MM.1S (cell line): ENCODE data around the gene MOAP1.

Experiments used
- DNase-seq: peaks from one replicate; pipeline ENCODE4 v3.0.0-alpha.2; 2015
- H2AFZ ChIP-seq: fragments of 300-600 bp; sonication (generic); 2 replicates; pipeline ENCODE4 v1.6.0; 2016; ENCODE audit warnings: antibody characterized with exemption, low read length
- H3F3A ChIP-seq: fragments of 300-600 bp; sonication (generic); 2 replicates; pipeline ENCODE4 v1.6.1; 2016; ENCODE audit warnings: mild to moderate bottlenecking, antibody characterized with exemption, low read length, moderate library complexity, mixed read lengths; ENCODE audit not compliant: insufficient read depth
- H3K27ac ChIP-seq: fragments of 300-600 bp; sonication (generic); 2 replicates; pipeline ENCODE4 v1.5.1; 2016; ENCODE audit warnings: mild to moderate bottlenecking, low read length
- H3K27me3 ChIP-seq: fragments of 300-600 bp; sonication (generic); replicated peaks from 2 replicates; pipeline ENCODE4 v1.6.0; 2016; ENCODE audit warnings: low read length; ENCODE audit not compliant: insufficient read depth
- H3K36me3 ChIP-seq: fragments of 300-600 bp; sonication (generic); replicated peaks from 2 replicates; pipeline ENCODE4 v1.6.1; 2016; ENCODE audit warnings: mild to moderate bottlenecking, low read length, mixed read lengths; ENCODE audit not compliant: insufficient read depth
- H3K4me1 ChIP-seq: fragments of 300-600 bp; sonication (generic); 2 replicates; pipeline ENCODE4 v1.6.1; 2016; ENCODE audit warnings: low read length, mixed read lengths
- H3K4me2 ChIP-seq: fragments of 300-600 bp; sonication (generic); 2 replicates; pipeline ENCODE4 v1.6.0; 2016; ENCODE audit warnings: low read depth, low read length
- H3K4me3 ChIP-seq: fragments of 300-600 bp; sonication (generic); 2 replicates; pipeline ENCODE4 v1.5.1; 2016; ENCODE audit warnings: low read length, mixed read lengths
- H3K79me2 ChIP-seq: fragments of 300-600 bp; sonication (generic); 2 replicates; pipeline ENCODE4 v1.6.1; 2016; ENCODE audit warnings: mixed run types, low read length, mixed read lengths
- H3K9ac ChIP-seq: fragments of 300-600 bp; sonication (generic); 2 replicates; pipeline ENCODE4 v1.6.1; 2016; ENCODE audit warnings: low read length, mixed read lengths
- H3K9me2 ChIP-seq: fragments of 300-600 bp; sonication (generic); replicated peaks from 2 replicates; pipeline ENCODE4 v1.6.1; 2016; ENCODE audit warnings: mild to moderate bottlenecking, low read length, mixed read lengths; ENCODE audit not compliant: insufficient read depth
- H3K9me3 ChIP-seq: fragments of 300-600 bp; sonication (generic); replicated peaks from 2 replicates; pipeline ENCODE4 v1.6.1; 2016; ENCODE audit warnings: mild to moderate bottlenecking, low read length, mixed read lengths; ENCODE audit not compliant: insufficient read depth
- H4K20me1 ChIP-seq: fragments of 300-600 bp; sonication (generic); 2 replicates; pipeline ENCODE4 v1.6.1; 2016; ENCODE audit warnings: mild to moderate bottlenecking, low read length, moderate library complexity, mixed read lengths; ENCODE audit not compliant: insufficient read depth
- EZH2 ChIP-seq: fragments of 300-600 bp; sonication (generic); optimal IDR thresholded peaks from 2 replicates; pipeline ENCODE3; 2017; ENCODE audit warnings: low read depth, mild to moderate bottlenecking, antibody characterized with exemption, low read length, mixed read lengths
- EZH2phosphoT487 ChIP-seq: fragments of 300-600 bp; sonication (generic); IDR thresholded peaks from 2 replicates; pipeline ENCODE4 v1.6.1; 2018; ENCODE audit warnings: antibody characterized with exemption, low read length
- TF ChIP-seq, protein P1 (sequence below): fragments of 300-600 bp; sonication (generic); IDR thresholded peaks from 2 replicates; pipeline ENCODE4 v1.5.1; 2016; ENCODE audit warnings: antibody characterized with exemption, low read length, mixed read lengths

The MOAP1 gene

DNA sequence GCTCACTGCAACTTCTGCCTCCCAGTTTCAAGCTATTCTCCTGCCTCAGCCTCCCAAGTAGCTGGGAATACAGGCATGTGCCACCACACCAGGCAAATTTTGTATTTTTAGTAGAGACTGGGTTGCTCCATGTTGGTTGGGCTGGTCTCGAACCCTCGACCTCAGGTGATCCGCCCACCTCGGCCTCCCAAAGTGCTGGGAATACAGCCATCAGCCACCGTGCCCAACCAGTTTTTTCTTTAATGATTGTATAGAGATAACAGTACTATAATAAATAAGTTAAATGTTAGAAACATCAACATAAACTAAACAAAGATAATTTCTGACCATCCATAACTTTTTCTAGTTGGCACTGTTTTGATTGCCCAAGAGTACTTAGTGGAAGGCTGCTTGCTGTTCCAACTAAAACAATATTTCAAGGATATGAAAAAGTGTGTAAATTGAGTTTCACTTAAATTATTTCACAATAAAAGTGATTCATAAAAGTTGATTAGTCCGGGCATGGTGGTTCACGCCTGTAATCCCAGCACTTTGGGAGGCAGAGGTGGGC, 16.5 kb upstream of the MOAP1 start:
- no peaks in the 10 kb centered on the region for H3F3A ChIP-seq
- H3K9me2 ChIP-seq: no peaks in the 10 kb centered on the region
- DNase-seq: no peak
- no peaks in the 10 kb centered on the region for H3K36me3 ChIP-seq
- H3K4me2 ChIP-seq: no peak overlapping the region
- TF ChIP-seq EZH2phosphoT487 (no peak), EZH2 (no peak)
- TF ChIP-seq, protein P1, sequence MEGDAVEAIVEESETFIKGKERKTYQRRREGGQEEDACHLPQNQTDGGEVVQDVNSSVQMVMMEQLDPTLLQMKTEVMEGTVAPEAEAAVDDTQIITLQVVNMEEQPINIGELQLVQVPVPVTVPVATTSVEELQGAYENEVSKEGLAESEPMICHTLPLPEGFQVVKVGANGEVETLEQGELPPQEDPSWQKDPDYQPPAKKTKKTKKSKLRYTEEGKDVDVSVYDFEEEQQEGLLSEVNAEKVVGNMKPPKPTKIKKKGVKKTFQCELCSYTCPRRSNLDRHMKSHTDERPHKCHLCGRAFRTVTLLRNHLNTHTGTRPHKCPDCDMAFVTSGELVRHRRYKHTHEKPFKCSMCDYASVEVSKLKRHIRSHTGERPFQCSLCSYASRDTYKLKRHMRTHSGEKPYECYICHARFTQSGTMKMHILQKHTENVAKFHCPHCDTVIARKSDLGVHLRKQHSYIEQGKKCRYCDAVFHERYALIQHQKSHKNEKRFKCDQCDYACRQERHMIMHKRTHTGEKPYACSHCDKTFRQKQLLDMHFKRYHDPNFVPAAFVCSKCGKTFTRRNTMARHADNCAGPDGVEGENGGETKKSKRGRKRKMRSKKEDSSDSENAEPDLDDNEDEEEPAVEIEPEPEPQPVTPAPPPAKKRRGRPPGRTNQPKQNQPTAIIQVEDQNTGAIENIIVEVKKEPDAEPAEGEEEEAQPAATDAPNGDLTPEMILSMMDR: no peak
- no peaks in the 10 kb centered on the region for H4K20me1 ChIP-seq
- no peaks in the 10 kb centered on the region for H3K9me3 ChIP-seq
- no peak overlapping the region for H2AFZ ChIP-seq
- no peak overlapping the region for H3K9ac ChIP-seq
- no peak overlapping the region for H3K4me3 ChIP-seq
- H3K4me1 ChIP-seq: no peaks in the 10 kb centered on the region
- peaks cover 22% of the 10 kb centered on the region for H3K79me2 ChIP-seq
- no peaks in the 10 kb centered on the region for H3K27me3 ChIP-seq
- no peak overlapping the region for H3K27ac ChIP-seq

DNA sequence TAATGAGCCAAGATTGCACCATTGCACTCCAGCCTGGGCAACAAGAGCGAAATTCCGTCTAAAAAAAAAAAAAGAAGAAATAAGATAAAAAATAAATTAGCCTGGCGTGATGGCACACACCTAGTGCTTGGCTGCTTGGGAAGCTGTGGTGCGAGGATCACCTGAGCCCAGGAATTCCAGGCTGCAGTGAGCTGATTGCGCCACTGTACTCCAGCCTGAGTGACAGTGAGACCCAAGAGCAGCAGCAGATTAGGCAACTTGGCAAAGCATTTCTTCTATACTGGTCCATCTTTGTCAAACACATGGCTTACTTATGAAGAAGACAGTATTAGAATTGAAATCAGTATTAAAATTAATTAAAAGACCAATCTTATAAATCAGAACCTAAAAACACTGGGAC, 15.9 kb upstream of the MOAP1 start:
- no peak overlapping the region for H3K9ac ChIP-seq
- TF ChIP-seq EZH2: no peak
- TF ChIP-seq, protein P1: no peak
- TF ChIP-seq EZH2phosphoT487: no peak
- H2AFZ ChIP-seq: no peak overlapping the region
- H3K27ac ChIP-seq: no peak overlapping the region
- no peaks in the 10 kb centered on the region for H3K36me3 ChIP-seq
- no peaks in the 10 kb centered on the region for H3K4me1 ChIP-seq
- no peaks in the 10 kb centered on the region for H3K9me3 ChIP-seq
- no peak overlapping the region for H3K4me3 ChIP-seq
- no peaks in the 10 kb centered on the region for H3K27me3 ChIP-seq
- H4K20me1 ChIP-seq: no peaks in the 10 kb centered on the region
- no peak for DNase-seq
- no peaks in the 10 kb centered on the region for H3F3A ChIP-seq
- H3K4me2 ChIP-seq: no peak overlapping the region
- no peaks in the 10 kb centered on the region for H3K9me2 ChIP-seq
- peaks cover 15% of the 10 kb centered on the region for H3K79me2 ChIP-seq

DNA sequence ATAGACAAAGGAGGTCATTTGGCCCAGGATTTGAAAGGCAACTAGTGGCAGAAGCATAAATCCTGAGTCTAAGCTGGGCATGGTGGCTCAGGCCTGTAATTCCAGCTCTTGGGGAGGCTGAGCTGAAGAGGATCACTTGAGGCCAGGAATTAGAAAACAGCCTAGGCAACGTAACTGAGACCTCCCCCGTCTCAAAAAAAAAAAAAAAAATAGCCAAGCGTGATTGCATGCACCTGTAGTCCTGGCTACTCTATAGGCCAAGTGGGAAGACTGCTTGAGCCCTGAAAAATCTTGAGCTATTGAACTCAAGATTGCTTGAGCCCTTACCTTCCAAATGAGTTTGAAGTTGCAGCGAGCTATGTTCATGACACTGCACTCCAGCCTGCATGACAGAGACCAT, 14.3 kb upstream of the MOAP1 start:
- no peaks in the 10 kb centered on the region for H3K36me3 ChIP-seq
- no peak overlapping the region for H3K27ac ChIP-seq
- H3K9me2 ChIP-seq: no peaks in the 10 kb centered on the region
- no peak overlapping the region for H2AFZ ChIP-seq
- H3K4me1 ChIP-seq: no peaks in the 10 kb centered on the region
- H3K4me3 ChIP-seq: no peak overlapping the region
- no peaks in the 10 kb centered on the region for H3K9me3 ChIP-seq
- no peak overlapping the region for H3K9ac ChIP-seq
- H3K79me2 ChIP-seq: no peaks in the 10 kb centered on the region
- no peaks in the 10 kb centered on the region for H3K27me3 ChIP-seq
- no peak for DNase-seq
- no peak overlapping the region for H3K4me2 ChIP-seq
- no peaks in the 10 kb centered on the region for H3F3A ChIP-seq
- no peak for TF ChIP-seq EZH2
- TF ChIP-seq EZH2phosphoT487: no peak
- TF ChIP-seq, protein P1: no peak
- H4K20me1 ChIP-seq: no peaks in the 10 kb centered on the region
